ENCODE data around the gene DMPK. TPM values are rescaled to one million over a fixed set of nuclear protein-coding genes. Genes with fewer than 3 reads are reported as not detected.

The DMPK gene
- total and polyA plus RNA-seq, 2 donors (not counting 1 experiment from before 2014, with no cell fraction given): 54.7 to 115 TPM

Other genes starting within 250 kb of the DMPK start
- 3.1 and 3.8 TPM in 2 replicates for gene OPA3, start 197.7 kb downstream of the DMPK start, total RNA-seq
- 8.3 and 11.3 TPM in 2 replicates for gene OPA3, start 197.7 kb downstream of the DMPK start, polyA plus RNA-seq
- under 0.01 TPM in 1 of 2 replicates, not detected in the other for gene GPR4, start 180.3 kb downstream of the DMPK start, total RNA-seq
- 0.47 and 0.58 TPM in 2 replicates for gene GPR4, start 180.3 kb downstream of the DMPK start, polyA plus RNA-seq
- gene EML2, start 143.1 kb downstream of the DMPK start, total RNA-seq: 34.7 and 69.9 TPM in 2 replicates
- gene EML2, start 143.1 kb downstream of the DMPK start, polyA plus RNA-seq: 11.0 and 11.2 TPM in 2 replicates
- not detected in 2 replicates for gene GIPR, start 114.3 kb downstream of the DMPK start, total RNA-seq
- 0.05 and 0.25 TPM in 2 replicates for gene GIPR, start 114.3 kb downstream of the DMPK start, polyA plus RNA-seq
- gene SNRPD2, start 90.5 kb downstream of the DMPK start, total RNA-seq: 361 and 362 TPM in 2 replicates
- 440 and 635 TPM in 2 replicates for gene SNRPD2, start 90.5 kb downstream of the DMPK start, polyA plus RNA-seq
- 4.9 and 9.4 TPM in 2 replicates for gene QPCTL, start 89.8 kb downstream of the DMPK start, total RNA-seq
- 4.6 and 5.8 TPM in 2 replicates for gene QPCTL, start 89.8 kb downstream of the DMPK start, polyA plus RNA-seq
- gene FBXO46, start 51.6 kb downstream of the DMPK start, total RNA-seq: 3.1 and 3.3 TPM in 2 replicates
- gene FBXO46, start 51.6 kb downstream of the DMPK start, polyA plus RNA-seq: 1.6 and 2.0 TPM in 2 replicates
- not detected in 2 replicates for gene MEIOSIN, start 49.1 kb downstream of the DMPK start, total RNA-seq
- not detected in 2 replicates for gene MEIOSIN, start 49.1 kb downstream of the DMPK start, polyA plus RNA-seq
- gene SIX5, start 13.2 kb downstream of the DMPK start, total RNA-seq: 10.7 and 11.6 TPM in 2 replicates
- gene SIX5, start 13.2 kb downstream of the DMPK start, polyA plus RNA-seq: 3.4 and 3.7 TPM in 2 replicates
- gene DMWD, start 10.4 kb upstream of the DMPK start, total RNA-seq: 24.4 and 33.5 TPM in 2 replicates
- 18.1 and 18.7 TPM in 2 replicates for gene DMWD, start 10.4 kb upstream of the DMPK start, polyA plus RNA-seq
- 0.17 TPM in 1 of 2 replicates, not detected in the other for gene RSPH6A, start 32.8 kb upstream of the DMPK start, total RNA-seq
- not detected in 2 replicates for gene RSPH6A, start 32.8 kb upstream of the DMPK start, polyA plus RNA-seq
- gene SYMPK, start 80.7 kb upstream of the DMPK start, total RNA-seq: 22.3 and 32.2 TPM in 2 replicates
- gene SYMPK, start 80.7 kb upstream of the DMPK start, polyA plus RNA-seq: 48.2 and 48.3 TPM in 2 replicates
- not detected in 2 replicates for gene FOXA3, start 81.8 kb upstream of the DMPK start, total RNA-seq
- not detected in 2 replicates for gene FOXA3, start 81.8 kb upstream of the DMPK start, polyA plus RNA-seq
- gene IRF2BP1, start 103.7 kb upstream of the DMPK start, total RNA-seq: 22.9 and 23.1 TPM in 2 replicates
- gene IRF2BP1, start 103.7 kb upstream of the DMPK start, polyA plus RNA-seq: 3.6 and 4.0 TPM in 2 replicates
- 1.3 TPM in 2 replicates for gene MYPOP, start 120.1 kb upstream of the DMPK start, total RNA-seq
- gene MYPOP, start 120.1 kb upstream of the DMPK start, polyA plus RNA-seq: 0.81 and 1.1 TPM in 2 replicates
- gene NANOS2, start 132.3 kb upstream of the DMPK start, total RNA-seq: not detected in 2 replicates
- not detected in 2 replicates for gene NANOS2, start 132.3 kb upstream of the DMPK start, polyA plus RNA-seq
- gene NOVA2, start 191.4 kb upstream of the DMPK start, total RNA-seq: not detected in 2 replicates
- gene NOVA2, start 191.4 kb upstream of the DMPK start, polyA plus RNA-seq: 0.01 and 0.03 TPM in 2 replicates
- 5.6 and 8.9 TPM in 2 replicates for gene CCDC61, start 213.0 kb upstream of the DMPK start, total RNA-seq
- gene CCDC61, start 213.0 kb upstream of the DMPK start, polyA plus RNA-seq: 4.5 and 5.0 TPM in 2 replicates
- not detected in 2 replicates for gene PGLYRP1, start 240.6 kb upstream of the DMPK start, total RNA-seq
- not detected in 2 replicates for gene PGLYRP1, start 240.6 kb upstream of the DMPK start, polyA plus RNA-seq

All from fibroblast of lung (primary cell).